ENCODE results near the gene FHOD3. TPM values are rescaled to one million over a fixed set of nuclear protein-coding genes. Genes with fewer than 3 reads are reported as not detected.

The FHOD3 gene
- total and polyA plus RNA-seq, 9 of the 15 experiments (the other 6 are each of a cell fraction or from before 2014, with no cell fraction given), result 0.11 TPM; not detected in 8

DNA sequence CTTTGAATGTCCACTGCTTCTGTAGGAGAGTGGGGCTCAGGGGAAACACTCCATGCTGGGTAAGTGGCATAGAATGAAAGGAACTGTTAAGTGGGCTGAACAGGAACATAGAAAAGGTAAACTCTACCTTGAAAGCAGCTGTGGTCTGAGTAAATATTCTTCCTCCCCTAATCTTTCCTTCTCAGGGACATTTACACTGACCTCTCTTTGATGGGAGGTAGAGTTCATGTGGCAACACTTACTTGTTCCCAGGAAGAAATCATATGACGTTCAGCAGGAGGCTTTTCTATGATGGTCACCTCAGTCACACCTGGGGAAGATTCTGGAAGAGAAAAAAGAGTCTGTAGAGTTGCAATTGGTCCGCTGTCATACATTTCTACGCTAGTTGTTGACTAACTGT, 521.1 kb downstream of the FHOD3 start:
- in situ Hi-C loops (cut with MboI) (no loop called here), intact Hi-C loops (cut with micrococcal nuclease) (no loop called here)
- H3K27ac ChIP-seq (ENCODE audit: extremely low read depth, low read depth, low read length), result no peak overlapping the region
- no peak for ATAC-seq
- H4K20me1 ChIP-seq (replicated peaks; ENCODE audit: control insufficient read depth, insufficient read depth, low read length), result no peaks in the 10 kb centered on the region
- H3K4me3 ChIP-seq, result no peak overlapping the region
- peaks cover 0 to 25% of the 10 kb centered on the region in 2 experiments; a peak in 2 of 5 replicates for H3K4me1 ChIP-seq (replicated peaks in 1 of 2; ENCODE audit: control insufficient read depth in 2 of 2, insufficient read depth in 2 of 2, low read length in 2 of 2)
- TF ChIP-seq, protein P1, sequence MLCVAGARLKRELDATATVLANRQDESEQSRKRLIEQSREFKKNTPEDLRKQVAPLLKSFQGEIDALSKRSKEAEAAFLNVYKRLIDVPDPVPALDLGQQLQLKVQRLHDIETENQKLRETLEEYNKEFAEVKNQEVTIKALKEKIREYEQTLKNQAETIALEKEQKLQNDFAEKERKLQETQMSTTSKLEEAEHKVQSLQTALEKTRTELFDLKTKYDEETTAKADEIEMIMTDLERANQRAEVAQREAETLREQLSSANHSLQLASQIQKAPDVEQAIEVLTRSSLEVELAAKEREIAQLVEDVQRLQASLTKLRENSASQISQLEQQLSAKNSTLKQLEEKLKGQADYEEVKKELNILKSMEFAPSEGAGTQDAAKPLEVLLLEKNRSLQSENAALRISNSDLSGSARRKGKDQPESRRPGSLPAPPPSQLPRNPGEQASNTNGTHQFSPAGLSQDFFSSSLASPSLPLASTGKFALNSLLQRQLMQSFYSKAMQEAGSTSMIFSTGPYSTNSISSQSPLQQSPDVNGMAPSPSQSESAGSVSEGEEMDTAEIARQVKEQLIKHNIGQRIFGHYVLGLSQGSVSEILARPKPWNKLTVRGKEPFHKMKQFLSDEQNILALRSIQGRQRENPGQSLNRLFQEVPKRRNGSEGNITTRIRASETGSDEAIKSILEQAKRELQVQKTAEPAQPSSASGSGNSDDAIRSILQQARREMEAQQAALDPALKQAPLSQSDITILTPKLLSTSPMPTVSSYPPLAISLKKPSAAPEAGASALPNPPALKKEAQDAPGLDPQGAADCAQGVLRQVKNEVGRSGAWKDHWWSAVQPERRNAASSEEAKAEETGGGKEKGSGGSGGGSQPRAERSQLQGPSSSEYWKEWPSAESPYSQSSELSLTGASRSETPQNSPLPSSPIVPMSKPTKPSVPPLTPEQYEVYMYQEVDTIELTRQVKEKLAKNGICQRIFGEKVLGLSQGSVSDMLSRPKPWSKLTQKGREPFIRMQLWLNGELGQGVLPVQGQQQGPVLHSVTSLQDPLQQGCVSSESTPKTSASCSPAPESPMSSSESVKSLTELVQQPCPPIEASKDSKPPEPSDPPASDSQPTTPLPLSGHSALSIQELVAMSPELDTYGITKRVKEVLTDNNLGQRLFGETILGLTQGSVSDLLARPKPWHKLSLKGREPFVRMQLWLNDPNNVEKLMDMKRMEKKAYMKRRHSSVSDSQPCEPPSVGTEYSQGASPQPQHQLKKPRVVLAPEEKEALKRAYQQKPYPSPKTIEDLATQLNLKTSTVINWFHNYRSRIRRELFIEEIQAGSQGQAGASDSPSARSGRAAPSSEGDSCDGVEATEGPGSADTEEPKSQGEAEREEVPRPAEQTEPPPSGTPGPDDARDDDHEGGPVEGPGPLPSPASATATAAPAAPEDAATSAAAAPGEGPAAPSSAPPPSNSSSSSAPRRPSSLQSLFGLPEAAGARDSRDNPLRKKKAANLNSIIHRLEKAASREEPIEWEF (CRISPR knock-in tag; IDR thresholded peaks at IDR 0.05), result no peak
- TF ChIP-seq RBM25 (IDR thresholded peaks at IDR 0.05; ENCODE audit: low read depth, low read length, severe bottlenecking), result no peak
- TF ChIP-seq RFX1 (IDR thresholded peaks at IDR 0.05), result no peak
- TF ChIP-seq ZNF354B (CRISPR knock-in tag; IDR thresholded peaks at IDR 0.05), result no peak
- TF ChIP-seq HMGN3 (IDR thresholded peaks at IDR 0.05; ENCODE audit: borderline replicate concordance, extremely low read depth, insufficient read length, low read depth, low read length), result no peak
- TF ChIP-seq NCOA6 (IDR thresholded peaks at IDR 0.05), result no peak
- FAIRE-seq, result no peak
- WGBS (ENCODE audit: insufficient coverage, low coverage, missing lambda C conversion rate), result 80% methylated on average over 2 of the region's 3 CpGs
- no TSS peak for BruUV-seq (replicated peaks)
- H3K79me2 ChIP-seq (ENCODE audit: control insufficient read depth, insufficient read depth, low read length), result peaks cover 20% of the 10 kb centered on the region; the same call in 2 of the 3 replicates
- POLR2A ChIA-PET, result interaction anchor here (1.0 to 1.9 kb wide), 2 partner anchors 9 to 11 kb away, joined by 4 to 6 read pairs; partner anchors contain the start of genes KIAA1328 and TPGS2
- peaks cover 87% of the 10 kb centered on the region for H3K36me3 ChIP-seq (ENCODE audit: control insufficient read depth, insufficient read depth, low read length)
- peaks cover 5% of the 10 kb centered on the region for H3K9me1 ChIP-seq (ENCODE audit: control insufficient read depth, insufficient read depth, low read length)
- CTCF ChIA-PET (ENCODE audit: low intra/inter-chr PET ratio), result no interaction called here
- no peak overlapping the region for H3K4me2 ChIP-seq (ENCODE audit: insufficient read depth, low read length)
- H3K9me3 ChIP-seq (replicated peaks; ENCODE audit: control insufficient read depth, insufficient read depth, low read depth, low read length), result no peaks in the 10 kb centered on the region
- no peaks in the 10 kb centered on the region for H3K27me3 ChIP-seq (ENCODE audit: control insufficient read depth in 2 of 2, insufficient read depth in 2 of 2, low read length in 2 of 2)
- no peak overlapping the region for H2AFZ ChIP-seq (ENCODE audit: low read depth, low read length)
- no peak for DNase-seq (ENCODE audit: extremely low read depth in 1 of 4, low spot score in 3 of 4)
- no peak overlapping the region for H3K9ac ChIP-seq (ENCODE audit: insufficient read depth in 1 of 2, low read depth in 2 of 2, low read length in 2 of 2)

Measured in K562 (cell line).